ENCODE measurements around the gene CEP72.

CEP72 gene

GRCh38 chr5:582936-583635, 29.1 kb upstream of the CEP72 start:
- no peak for DNase-seq
- Mint-ChIP-seq H3K36me3 (ENCODE audit: low read depth) (no peaks in the 10 kb centered on the region), H3K9me3 (peaks cover 14% of the 10 kb centered on the region), H3K27ac (no peak overlapping the region), H3K4me3 (no peak overlapping the region), H3K27me3 (ENCODE audit: low read depth, poor library complexity) (peaks cover 78% of the 10 kb centered on the region), H3K4me1 (no peaks in the 10 kb centered on the region)
- TF ChIP-seq CTCF (IDR thresholded peaks at IDR 0.05): no peak

- Mint-ChIP-seq H3K9me3 (peaks cover 8% of the 10 kb centered on the region), H3K36me3 (ENCODE audit: low read depth) (no peaks in the 10 kb centered on the region), H3K27ac (no peak overlapping the region), H3K27me3 (ENCODE audit: low read depth, poor library complexity) (peaks cover 78% of the 10 kb centered on the region), H3K4me3 (no peak overlapping the region), H3K4me1 (no peaks in the 10 kb centered on the region)
- TF ChIP-seq CTCF (IDR thresholded peaks at IDR 0.05): no peak
- no peak for DNase-seq
These were observed 28.5 kb upstream of the CEP72 start for GRCh38 chr5:583645-584044.

GRCh38 chr5:584216-584615, 27.9 kb upstream of the CEP72 start:
- H3K4me1 Mint-ChIP-seq: no peaks in the 10 kb centered on the region
- no peaks in the 10 kb centered on the region for H3K36me3 Mint-ChIP-seq (ENCODE audit: low read depth)
- no peak for DNase-seq
- no peak for TF ChIP-seq CTCF (IDR thresholded peaks at IDR 0.05)
- no peak overlapping the region for H3K4me3 Mint-ChIP-seq
- no peak overlapping the region for H3K27ac Mint-ChIP-seq
- peaks cover 8% of the 10 kb centered on the region for H3K9me3 Mint-ChIP-seq
- H3K27me3 Mint-ChIP-seq (ENCODE audit: low read depth, poor library complexity): peaks cover 78% of the 10 kb centered on the region

- Mint-ChIP-seq H3K27me3 (ENCODE audit: low read depth, poor library complexity) (peaks cover 78% of the 10 kb centered on the region), H3K9me3 (peaks cover 8% of the 10 kb centered on the region), H3K36me3 (ENCODE audit: low read depth) (no peaks in the 10 kb centered on the region), H3K27ac (no peak overlapping the region), H3K4me3 (no peak overlapping the region), H3K4me1 (no peaks in the 10 kb centered on the region)
- no peak for DNase-seq
- no peak for TF ChIP-seq CTCF (IDR thresholded peaks at IDR 0.05)
These were observed 27.3 kb upstream of the CEP72 start for GRCh38 chr5:584846-585245.

GRCh38 chr5:585556-585955, 26.6 kb upstream of the CEP72 start:
- TF ChIP-seq CTCF (IDR thresholded peaks at IDR 0.05): no peak
- Mint-ChIP-seq H3K27me3 (ENCODE audit: low read depth, poor library complexity) (peaks cover 77% of the 10 kb centered on the region), H3K4me1 (no peaks in the 10 kb centered on the region), H3K4me3 (no peak overlapping the region), H3K27ac (no peak overlapping the region), H3K9me3 (peaks cover 8% of the 10 kb centered on the region), H3K36me3 (ENCODE audit: low read depth) (no peaks in the 10 kb centered on the region)
- DNase-seq: no peak

GRCh38 chr5:585962-586628, 26.0 kb upstream of the CEP72 start:
- H3K36me3 Mint-ChIP-seq (ENCODE audit: low read depth): no peaks in the 10 kb centered on the region
- H3K9me3 Mint-ChIP-seq: peaks cover 8% of the 10 kb centered on the region
- no peak for TF ChIP-seq CTCF (IDR thresholded peaks at IDR 0.05)
- no peak overlapping the region for H3K27ac Mint-ChIP-seq
- peaks cover 77% of the 10 kb centered on the region for H3K27me3 Mint-ChIP-seq (ENCODE audit: low read depth, poor library complexity)
- DNase-seq: no peak
- H3K4me3 Mint-ChIP-seq: no peak overlapping the region
- no peaks in the 10 kb centered on the region for H3K4me1 Mint-ChIP-seq
